HEK293 (cell line): Measurements from ENCODE around the gene TMEM131L.

Experiments used
- CTCF ChIP-seq: fragments of 450-650 bp; formaldehyde crosslinking; IDR thresholded peaks from 2 replicates; pipeline ENCODE4 v1.5.1; 2016; ENCODE audit warnings: missing biosample characterization, missing genetic modification characterization
- PATZ1 ChIP-seq: fragments of 450-650 bp; formaldehyde crosslinking; IDR thresholded peaks from 2 replicates; pipeline ENCODE4 v1.5.1; 2016; ENCODE audit warnings: missing biosample characterization, missing genetic modification characterization
- TCF7L2 ChIP-seq: IDR thresholded peaks from 2 replicates; pipeline ENCODE4 v1.6.1; 2011; ENCODE audit warnings: low read depth, mild to moderate bottlenecking, inconsistent platforms, low read length, moderate library complexity, borderline replicate concordance
- ZBTB20 ChIP-seq: fragments of 450-650 bp; formaldehyde crosslinking; IDR thresholded peaks from 2 replicates; pipeline ENCODE4 v1.5.1; 2016; ENCODE audit warnings: missing biosample characterization, missing genetic modification characterization
- ZNF214 ChIP-seq: fragments of 450-650 bp; formaldehyde crosslinking; IDR thresholded peaks from 2 replicates; pipeline ENCODE4 v1.5.1; 2017; ENCODE audit warnings: missing biosample characterization, mild to moderate bottlenecking, missing genetic modification characterization, borderline replicate concordance
- ZNF488 ChIP-seq: fragments of 450-650 bp; formaldehyde crosslinking; IDR thresholded peaks from 2 replicates; pipeline ENCODE4 v1.5.1; 2016; ENCODE audit warnings: missing biosample characterization, missing genetic modification characterization
- ZNF629 ChIP-seq: fragments of 450-650 bp; formaldehyde crosslinking; IDR thresholded peaks from 2 replicates; pipeline ENCODE4 v1.5.1; 2017; ENCODE audit warnings: missing biosample characterization, missing genetic modification characterization
- ZNF707 ChIP-seq: fragments of 450-650 bp; formaldehyde crosslinking; IDR thresholded peaks from 2 replicates; pipeline ENCODE4 v1.5.1; 2016; ENCODE audit warnings: missing biosample characterization, missing genetic modification characterization
- ZNF837 ChIP-seq: fragments of 450-650 bp; formaldehyde crosslinking; IDR thresholded peaks from 2 replicates; pipeline ENCODE4 v1.5.1; 2016; ENCODE audit warnings: missing biosample characterization, missing genetic modification characterization

- no peak for TF ChIP-seq ZNF837 (tag by site-specific recombination)
- TF ChIP-seq PATZ1 = no peak
- TF ChIP-seq ZNF214 (tag by site-specific recombination) = no peak
- no peak for TF ChIP-seq TCF7L2
- TF ChIP-seq ZBTB20 = no peak
- TF ChIP-seq CTCF = no peak
- no peak for TF ChIP-seq ZNF707
- no peak for TF ChIP-seq ZNF488 (tag by site-specific recombination)
- TF ChIP-seq ZNF629 (tag by site-specific recombination) = no peak
Observed at GRCh38 chr4:153577053-153577452, 110.9 kb downstream of the TMEM131L start.
